HEK293T (cell line): ENCODE data around the gene C4orf46.

Experiments
- CTCF ChIA-PET: fragments of 350-600 bp; formaldehyde crosslinking; extraction: SDS; loops from one replicate; lab custom pipeline; 2021; ENCODE audit warnings: antibody characterized with exemption, inconsistent platforms; lab: Yijun Ruan, JAX
- POLR2A ChIA-PET: fragments of 350-600 bp; formaldehyde crosslinking; extraction: SDS; loops from one replicate; lab custom pipeline; 2020; ENCODE audit warnings: antibody characterized with exemption, inconsistent platforms; lab: Yijun Ruan, JAX
- DNase-seq: peaks from one replicate; pipeline ENCODE4 v3.0.0; 2012; ENCODE audit warnings: mixed read lengths; ENCODE audit errors: extremely low spot score
- ARNT ChIP-seq: fragments of 450-650 bp; IDR thresholded peaks from 2 replicates; pipeline ENCODE4 v1.6.1; 2017; ENCODE audit warnings: mild to moderate bottlenecking
- BHLHE40 ChIP-seq: fragments of 450-650 bp; IDR thresholded peaks from 2 replicates; pipeline ENCODE4 v1.6.1; 2016; ENCODE audit warnings: mild to moderate bottlenecking, moderate library complexity, borderline replicate concordance
- CTBP1 ChIP-seq: fragments of 450-650 bp; IDR thresholded peaks from 2 replicates; pipeline ENCODE4 v1.6.1; 2016; ENCODE audit warnings: borderline replicate concordance
- ELF4 ChIP-seq: fragments of 450-650 bp; IDR thresholded peaks from 2 replicates; pipeline ENCODE4 v1.6.1; 2017; ENCODE audit warnings: antibody characterized with exemption
- FOXA1 ChIP-seq: fragments of 450-650 bp; IDR thresholded peaks from 2 replicates; pipeline ENCODE4 v1.6.1; 2016; ENCODE audit warnings: mild to moderate bottlenecking
- FOXK2 ChIP-seq: fragments of 450-650 bp; IDR thresholded peaks from 2 replicates; pipeline ENCODE4 v1.6.1; 2016; ENCODE audit warnings: mild to moderate bottlenecking
- FOXM1 ChIP-seq: fragments of 450-650 bp; IDR thresholded peaks from 2 replicates; pipeline ENCODE4 v1.6.1; 2017; ENCODE audit warnings: mild to moderate bottlenecking, borderline replicate concordance
- HDGF ChIP-seq: fragments of 450-650 bp; IDR thresholded peaks from 2 replicates; pipeline ENCODE4 v1.6.1; 2017; ENCODE audit warnings: antibody characterized with exemption, borderline replicate concordance
- L3MBTL2 ChIP-seq: fragments of 450-650 bp; conservative IDR thresholded peaks from 2 replicates; pipeline ENCODE4 v1.6.1; 2016; ENCODE audit warnings: mild to moderate bottlenecking
- LEF1 ChIP-seq: fragments of 450-650 bp; IDR thresholded peaks from 2 replicates; pipeline ENCODE4 v1.6.1; 2017; ENCODE audit warnings: mild to moderate bottlenecking, borderline replicate concordance
- NFRKB ChIP-seq: fragments of 450-650 bp; IDR thresholded peaks from 2 replicates; pipeline ENCODE4 v1.6.1; 2016; ENCODE audit warnings: mild to moderate bottlenecking, moderate library complexity
- PKNOX1 ChIP-seq: fragments of 450-650 bp; IDR thresholded peaks from 2 replicates; pipeline ENCODE4 v1.6.1; 2016
- SP1 ChIP-seq: fragments of 450-650 bp; IDR thresholded peaks from 2 replicates; pipeline ENCODE4 v1.6.1; 2017
- SUZ12 ChIP-seq: fragments of 450-650 bp; IDR thresholded peaks from 2 replicates; pipeline ENCODE4 v1.6.1; 2016; ENCODE audit warnings: mild to moderate bottlenecking
- TARDBP ChIP-seq: fragments of 450-650 bp; IDR thresholded peaks from 2 replicates; pipeline ENCODE4 v1.6.1; 2016
- ZNF384 ChIP-seq: fragments of 450-650 bp; IDR thresholded peaks from 2 replicates; pipeline ENCODE4 v1.6.1; 2016

Gene C4orf46

DNA sequence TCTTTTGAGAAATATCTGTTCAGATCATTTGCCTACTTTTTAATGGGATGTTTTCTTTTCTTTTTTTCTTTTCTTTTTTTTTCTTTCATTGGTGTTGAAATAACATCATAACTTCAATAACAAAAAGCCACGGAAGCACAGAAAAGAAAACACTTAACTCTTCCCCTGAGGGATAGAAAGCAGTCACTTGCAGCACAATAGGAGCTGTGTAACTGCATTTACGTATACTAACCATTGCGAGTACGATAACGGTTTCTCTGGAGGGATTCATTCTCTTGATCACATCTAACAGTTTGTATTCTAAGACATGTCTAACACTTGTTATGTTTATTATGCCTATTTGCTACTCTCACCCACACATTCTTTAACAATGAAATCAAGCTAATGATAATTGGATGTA, 27.3 kb downstream of the C4orf46 start:
- DNase-seq: no peak

GRCh38 chr4:158636619-158637018, 35.1 kb downstream of the C4orf46 start:
- TF ChIP-seq FOXA1 (no peak), FOXK2 (no peak), L3MBTL2 (no peak)
- no peak for DNase-seq
- ChIA-PET CTCF (interaction anchor here (0.6 kb wide), 1 partner anchor 8 kb away, joined by 3 read pairs; no protein-coding TSS in a partner anchor), POLR2A (no interaction called here)

More for the DNA sequence above, 27.3 kb downstream of the C4orf46 start:
- ChIA-PET POLR2A (no interaction called here), CTCF (interaction anchor here (0.6 to 0.7 kb wide), 3 partner anchors 8 to 605 kb away, joined by 3 read pairs; no protein-coding TSS in a partner anchor)
- no peak for TF ChIP-seq LEF1
- TF ChIP-seq PKNOX1: no peak
- no peak for TF ChIP-seq TARDBP
- TF ChIP-seq ARNT: no peak
- TF ChIP-seq SUZ12: no peak
- TF ChIP-seq NFRKB: no peak
- TF ChIP-seq CTBP1: no peak
- TF ChIP-seq ELF4: no peak

DNA sequence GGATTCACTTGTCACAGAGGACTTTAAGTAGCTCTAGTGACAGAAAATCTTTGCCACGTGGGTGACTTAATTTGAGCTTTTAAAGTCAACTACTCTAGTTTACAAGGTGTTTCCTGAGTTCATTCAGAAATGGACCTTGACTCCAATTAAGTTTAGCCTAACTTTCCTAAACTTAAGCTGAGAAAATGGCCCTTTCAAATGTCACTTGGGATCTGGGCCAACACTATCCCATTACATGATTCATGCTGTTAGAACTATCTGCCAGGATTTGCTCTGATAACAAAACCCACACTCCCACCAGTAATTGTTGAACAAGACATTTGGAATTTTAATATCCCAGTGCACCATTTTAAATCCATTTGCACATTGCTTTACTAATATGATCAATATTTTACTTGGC, 40.8 kb downstream of the C4orf46 start:
- ChIA-PET CTCF (interaction anchor here (1.1 kb wide), 1 partner anchor 42 kb away, joined by 4 read pairs; no protein-coding TSS in a partner anchor), POLR2A (no interaction called here)
- TF ChIP-seq ARNT (no peak), NFRKB (no peak), SP1 (no peak), CTBP1 (no peak), PKNOX1 (no peak), HDGF (no peak), FOXK2 (no peak), LEF1 (no peak)
- no peak for DNase-seq

- ChIA-PET CTCF (interaction anchor here (1.1 to 1.8 kb wide), 2 partner anchors 130 to 370 kb away, joined by 5 read pairs; no protein-coding TSS in a partner anchor), POLR2A (no interaction called here)
- no peak for TF ChIP-seq SP1
- TF ChIP-seq L3MBTL2: no peak
- no peak for TF ChIP-seq PKNOX1
- TF ChIP-seq NFRKB: no peak
- TF ChIP-seq HDGF: no peak
- TF ChIP-seq ZNF384: no peak
- no peak for TF ChIP-seq BHLHE40
- TF ChIP-seq FOXK2: no peak
- TF ChIP-seq ELF4: no peak
- no peak for TF ChIP-seq TARDBP
- no peak for DNase-seq
These were observed 46.1 kb downstream of the C4orf46 start for GRCh38 chr4:158625544-158625943.

DNA sequence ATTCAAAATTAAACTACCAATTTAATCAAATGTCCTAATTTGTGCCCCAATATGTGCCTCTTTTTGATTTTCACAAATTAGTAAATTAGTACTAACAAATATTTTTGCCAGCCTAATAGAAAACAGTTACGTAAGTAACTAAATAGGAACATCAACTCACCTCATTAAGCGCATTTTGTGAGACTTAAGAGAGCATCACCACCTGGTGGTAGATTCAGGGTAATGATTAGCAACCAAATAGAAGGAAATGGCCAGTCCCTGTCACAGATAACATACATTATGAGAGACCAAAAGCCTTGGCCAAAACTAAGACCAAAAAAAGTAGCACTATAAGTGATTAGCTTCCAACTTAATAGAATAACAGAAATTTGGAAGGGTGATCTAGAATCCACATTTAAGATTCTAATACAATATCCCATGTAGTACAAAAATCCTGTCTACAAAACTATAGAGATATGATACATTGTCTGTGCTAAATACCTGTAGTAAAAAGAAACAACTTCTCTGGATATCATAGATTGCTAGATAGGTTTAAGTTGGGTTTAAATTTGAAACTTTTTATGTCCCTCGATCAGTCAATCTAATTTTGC, 46.7 kb downstream of the C4orf46 start:
- TF ChIP-seq CTBP1 (no peak), SUZ12 (no peak), SP1 (no peak), FOXM1 (no peak), L3MBTL2 (no peak)
- ChIA-PET CTCF (interaction anchor here (1.1 to 1.8 kb wide), 2 partner anchors 129 to 369 kb away, joined by 5 read pairs; no protein-coding TSS in a partner anchor), POLR2A (no interaction called here)
- DNase-seq: peak; percentile 35

DNA sequence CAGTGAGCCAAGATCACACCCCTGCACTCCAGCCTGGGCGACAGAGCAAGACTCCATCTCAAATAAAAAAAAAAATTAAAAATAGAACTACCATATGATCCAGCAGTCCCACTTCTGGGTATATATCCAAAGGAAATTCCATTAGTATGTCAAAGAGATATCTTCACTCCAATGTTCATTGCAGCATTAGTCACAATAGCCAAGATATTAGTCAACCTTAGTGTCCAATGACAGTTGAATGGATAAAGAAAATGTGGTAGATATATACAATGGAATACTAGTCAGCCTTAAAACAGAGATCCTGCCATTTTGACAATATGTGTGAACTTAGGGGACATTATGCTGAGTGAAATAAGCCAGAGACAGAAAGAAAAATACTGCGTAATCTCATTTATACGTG, 49.4 kb downstream of the C4orf46 start:
- ChIA-PET POLR2A (no interaction called here), CTCF (no interaction called here)
- DNase-seq: no peak
- TF ChIP-seq BHLHE40 (no peak), TARDBP (no peak), FOXM1 (no peak), SUZ12 (no peak), FOXK2 (no peak), PKNOX1 (no peak), FOXA1 (no peak), SP1 (no peak)
